HuH-7.5 (cell line): Measurements from ENCODE around the gene ZNF615.
A peak's percentile ranks its signal among the peaks of the same experiment; 100 is the strongest.
"Not testable (repeated sequence)": the region's sequence is repeated elsewhere in the genome, so short reads cannot be mapped to it uniquely, and the experiment has no call there.

ENCODE experiments used
- DNase-seq: peaks from one replicate; pipeline ENCODE4 v3.0.0; 2011; ENCODE audit warnings: low spot score

ZNF615 gene

GRCh38 chr19:52007806-52008557, at the start of gene ZNF615:
Gene ZNF615, minus strand, starts transcription at chr19:52008211. Its CDS starts 4,500 bp downstream, at chr19:52003711.
- peak; percentile 52 for DNase-seq

GRCh38 chr19:52056480-52056879, 48.5 kb upstream of the ZNF615 start:
- DNase-seq: not testable (repeated sequence)

DNA sequence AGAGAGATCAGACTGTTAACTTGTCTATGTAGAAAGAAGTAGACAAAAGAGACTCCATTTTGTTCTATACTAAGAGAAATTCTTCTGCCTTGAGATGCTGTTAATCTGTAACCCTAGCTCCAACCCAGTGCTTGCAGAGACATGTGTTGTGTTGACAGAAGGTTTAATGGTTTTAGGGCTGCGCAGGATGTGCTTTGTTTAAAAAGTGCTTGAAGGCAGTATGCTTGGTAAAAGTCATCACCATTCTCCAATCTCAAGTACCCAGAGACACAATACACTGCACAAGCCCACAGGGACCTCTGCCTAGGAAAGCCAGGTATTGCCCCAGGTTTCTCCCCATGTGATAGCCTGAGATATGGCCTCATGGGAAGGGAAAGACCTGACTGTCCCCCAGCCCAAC, 43.7 kb upstream of the ZNF615 start:
- not testable (repeated sequence) for DNase-seq

DNA sequence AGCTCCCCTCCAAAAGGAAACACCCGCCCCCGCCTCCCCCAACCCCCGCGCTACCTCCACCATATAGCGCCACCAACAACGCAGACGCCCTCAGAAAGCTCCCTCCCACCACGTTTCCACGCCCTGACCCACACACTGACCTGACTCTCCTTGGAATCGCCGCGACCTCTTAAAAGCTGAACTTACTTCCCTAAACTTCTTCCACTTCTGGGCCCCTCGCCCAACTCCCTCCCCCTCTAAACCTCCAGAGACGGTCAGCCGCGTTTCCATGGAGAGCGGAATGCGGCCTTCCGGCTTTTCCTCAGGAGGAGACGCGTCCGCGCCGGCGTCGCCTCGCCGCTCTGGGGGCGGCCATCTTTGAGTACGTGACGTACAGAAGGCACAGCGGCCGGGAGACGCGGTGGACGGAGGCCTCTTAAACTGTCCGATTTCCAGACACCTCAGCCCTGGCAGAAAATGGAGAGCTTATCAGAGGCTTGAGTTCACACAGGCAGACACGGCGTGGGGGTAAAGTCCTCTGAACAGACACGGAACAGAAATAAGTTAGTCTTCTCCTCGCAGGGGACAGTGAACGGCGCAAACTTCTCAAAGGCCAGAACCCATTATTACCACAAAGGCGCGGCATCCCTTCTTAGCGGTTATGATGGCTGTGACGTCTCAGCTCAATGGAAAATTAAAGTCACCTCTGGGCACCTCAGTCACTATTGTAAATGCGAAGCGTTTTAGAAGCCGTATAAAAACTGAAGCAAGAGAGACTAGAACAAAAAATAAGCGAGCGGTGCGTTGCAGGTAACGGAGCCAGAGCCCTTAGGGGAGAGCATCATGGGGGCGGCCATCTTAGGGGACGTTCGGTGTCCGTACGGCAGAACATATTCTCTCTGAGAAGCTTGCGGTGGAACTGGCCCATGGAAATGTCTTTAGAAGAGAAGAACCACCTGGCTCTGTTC, 40.8 kb upstream of the ZNF615 start, which contains the start of gene ZNF432:
TSS of gene ZNF432 (minus strand) at position 284 of the 947 bp plus-strand sequence. CDS start 1,970 bp downstream, outside the sequence.
- peak; percentile 52 for DNase-seq

DNA sequence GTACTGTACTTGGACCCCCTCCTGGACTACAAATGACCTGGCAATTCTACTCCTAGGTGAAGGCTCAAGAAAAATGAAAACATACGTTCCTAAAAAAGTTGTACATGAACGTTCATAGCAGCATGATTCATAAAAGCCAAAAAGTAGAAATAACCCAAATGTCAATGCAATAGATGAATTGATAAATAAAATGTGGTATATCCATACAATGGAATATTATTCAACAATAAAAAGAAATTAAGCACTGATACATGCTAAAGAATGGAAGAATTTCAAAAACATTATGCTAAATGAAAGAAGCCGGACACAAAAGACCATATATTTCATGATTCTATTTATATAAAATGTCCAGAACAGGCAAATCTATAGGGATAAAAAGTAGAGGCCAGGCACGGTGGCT, 31.2 kb upstream of the ZNF615 start:
- DNase-seq: no peak

DNA sequence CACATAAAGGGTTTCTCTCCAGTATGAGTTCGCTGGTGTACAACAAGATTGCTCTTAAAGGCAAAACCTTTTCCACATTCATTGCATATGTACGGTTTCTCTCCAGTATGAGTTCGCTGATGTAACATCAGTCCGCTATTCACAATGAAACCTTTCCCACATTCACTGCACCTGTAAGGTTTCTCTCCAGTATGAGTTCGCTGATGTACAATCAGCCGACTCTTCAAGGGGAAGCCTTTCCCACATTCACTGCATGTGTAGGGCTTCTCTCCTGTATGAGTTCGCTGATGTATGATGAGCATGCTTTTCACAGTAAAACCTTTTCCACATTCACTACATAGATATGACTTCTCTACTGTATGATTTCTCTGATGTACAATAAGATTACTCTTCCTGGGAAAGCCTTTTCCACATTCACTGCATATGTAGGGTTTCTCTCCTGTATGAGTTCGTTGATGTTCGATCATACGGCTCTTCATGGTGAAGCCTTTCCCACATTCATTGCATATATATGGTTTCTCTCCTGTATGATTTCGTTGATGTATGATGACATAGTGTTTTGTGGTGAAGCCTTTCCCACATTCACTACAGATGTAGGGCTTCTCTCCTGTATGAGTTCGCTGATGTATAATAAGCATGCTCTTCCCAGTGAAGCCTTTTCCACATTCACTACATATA, 26.2 kb upstream of the ZNF615 start:
- no peak for DNase-seq

DNA sequence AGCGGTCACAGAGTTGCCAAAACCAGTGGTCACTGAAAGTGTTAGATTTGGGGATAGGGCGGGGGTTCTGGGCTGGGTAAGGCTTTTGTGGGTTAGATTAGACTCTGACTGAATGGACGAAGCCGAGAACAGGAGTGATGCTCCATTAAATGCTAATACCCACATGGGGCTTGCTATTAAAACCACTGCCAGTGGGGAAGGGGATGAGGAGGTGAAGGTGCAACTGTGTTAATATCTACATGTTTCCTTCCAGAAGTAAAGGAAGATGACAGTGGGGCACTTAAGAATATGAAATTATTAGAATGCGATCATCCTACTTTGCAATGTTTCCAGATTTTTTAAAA, 20.7 kb upstream of the ZNF615 start:
- DNase-seq: no peak

DNA sequence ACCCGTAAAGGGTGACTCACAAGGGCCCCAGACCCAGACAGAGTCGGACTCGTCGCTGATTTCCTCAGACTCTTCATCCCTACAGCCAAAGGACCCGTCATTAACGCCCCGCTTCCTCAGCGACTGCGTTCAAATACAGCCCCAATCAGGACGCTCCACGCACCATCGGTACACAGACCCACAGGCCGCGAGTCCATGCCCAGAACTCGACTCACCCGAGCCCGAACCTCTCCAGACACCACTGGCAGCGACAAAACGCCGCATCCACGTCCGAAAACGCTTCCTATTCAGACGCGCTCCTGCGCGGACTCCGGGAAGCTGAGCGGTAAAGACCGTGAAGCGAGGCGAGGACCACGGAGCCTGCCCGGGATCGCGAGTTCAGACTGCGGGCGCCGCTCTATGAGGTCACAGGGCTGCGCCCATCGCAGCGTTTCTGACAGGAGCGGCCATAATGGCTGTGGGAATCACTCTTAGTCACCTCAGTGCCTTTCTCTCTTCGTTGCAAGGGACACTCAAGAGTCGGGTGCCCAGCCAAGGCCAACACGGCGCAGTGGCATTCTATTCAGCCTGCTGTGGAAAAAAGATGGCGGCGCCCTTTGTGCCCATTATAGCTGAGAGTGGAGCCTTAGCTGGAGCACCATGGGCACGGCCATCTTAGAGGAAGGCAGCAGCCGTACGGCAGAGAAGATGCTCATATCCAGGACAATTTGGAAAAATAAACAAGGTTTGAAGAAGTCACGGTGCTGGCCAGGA, 20.2 kb upstream of the ZNF615 start, which contains the start of gene ZNF614:
TSS of gene ZNF614 (minus strand) at position 353 of the 753 bp plus-strand sequence. CDS start 2,634 bp downstream, outside the sequence.
- peak; percentile 75 for DNase-seq

DNA sequence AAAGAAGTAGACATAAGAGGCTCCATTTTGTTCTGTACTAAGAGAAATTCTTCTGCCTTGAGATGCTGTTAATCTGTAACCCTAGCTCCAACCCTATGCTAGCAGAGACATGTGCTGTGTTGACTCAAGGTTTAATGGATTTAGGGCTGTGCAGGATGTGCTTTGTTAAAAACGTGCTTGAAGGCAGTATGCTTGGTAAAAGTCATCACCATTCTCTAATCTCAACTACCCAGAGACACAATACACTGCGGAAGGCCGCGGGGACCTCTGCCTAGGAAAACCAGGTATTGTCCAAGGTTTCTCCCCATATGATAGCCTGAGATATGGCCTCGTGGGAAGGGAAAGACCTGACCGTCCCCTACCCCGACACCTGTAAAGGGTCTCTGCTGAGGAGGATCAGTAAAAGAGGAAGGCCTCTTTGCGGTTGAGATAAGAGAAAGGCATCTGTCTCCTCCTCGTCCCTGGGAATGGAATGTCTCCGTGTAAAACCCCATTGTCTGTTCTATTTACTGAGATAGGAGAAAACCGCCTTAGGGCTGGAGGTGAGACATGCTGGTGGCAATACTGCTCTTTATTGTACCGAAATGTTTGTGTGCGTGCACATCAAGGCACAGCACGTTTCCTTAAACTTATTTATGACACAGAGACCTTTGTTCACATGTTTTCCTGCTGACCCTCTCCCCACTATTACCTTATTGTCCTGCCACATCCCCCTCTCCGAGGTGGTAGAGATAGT, 18.4 kb upstream of the ZNF615 start:
- DNase-seq: not testable (repeated sequence)

GRCh38 chr19:52024478-52024877, 16.5 kb upstream of the ZNF615 start:
- not testable (repeated sequence) for DNase-seq

DNA sequence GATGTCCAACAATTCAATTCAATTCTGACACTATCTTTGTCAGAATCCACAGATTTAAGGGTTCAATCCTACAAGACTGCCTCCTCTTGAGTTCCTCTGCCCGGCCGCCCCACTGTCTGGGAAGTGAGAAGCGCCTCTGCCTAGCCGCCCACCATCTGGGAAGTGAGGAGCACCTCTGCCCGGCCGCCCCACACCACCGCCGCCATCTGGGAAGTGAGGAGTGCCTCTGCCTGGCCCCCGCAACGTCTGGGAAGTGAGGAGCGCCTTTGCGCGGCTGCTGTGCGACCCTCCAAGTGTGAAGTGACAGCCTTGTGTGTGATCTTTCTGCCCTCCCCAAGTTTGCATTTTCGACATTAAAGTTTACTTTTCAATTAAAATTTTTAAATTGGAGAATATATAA, 14.2 kb upstream of the ZNF615 start:
- DNase-seq: no peak

- DNase-seq: no peak
Measured at GRCh38 chr19:52020506-52020905, 12.5 kb upstream of the ZNF615 start.

DNA sequence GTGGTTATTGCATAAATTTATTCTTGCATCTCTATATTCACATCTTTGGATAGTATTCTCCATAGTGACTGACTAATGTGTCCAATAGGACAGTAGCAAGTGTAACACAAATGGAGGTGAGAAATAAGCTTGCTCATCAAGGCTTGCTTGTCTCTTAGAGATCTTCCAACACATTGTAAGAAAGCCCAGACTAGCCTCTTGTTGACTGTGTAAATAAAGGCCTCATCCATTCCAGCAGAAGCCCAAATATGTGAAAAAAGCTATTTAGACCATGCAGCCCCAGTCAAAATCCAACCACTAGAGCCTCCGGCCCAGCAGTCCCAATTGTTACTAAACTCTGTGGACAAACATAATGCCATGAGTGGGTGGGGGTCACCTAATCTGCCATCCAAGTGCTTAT, 2.7 kb upstream of the ZNF615 start:
- DNase-seq: no peak

DNA sequence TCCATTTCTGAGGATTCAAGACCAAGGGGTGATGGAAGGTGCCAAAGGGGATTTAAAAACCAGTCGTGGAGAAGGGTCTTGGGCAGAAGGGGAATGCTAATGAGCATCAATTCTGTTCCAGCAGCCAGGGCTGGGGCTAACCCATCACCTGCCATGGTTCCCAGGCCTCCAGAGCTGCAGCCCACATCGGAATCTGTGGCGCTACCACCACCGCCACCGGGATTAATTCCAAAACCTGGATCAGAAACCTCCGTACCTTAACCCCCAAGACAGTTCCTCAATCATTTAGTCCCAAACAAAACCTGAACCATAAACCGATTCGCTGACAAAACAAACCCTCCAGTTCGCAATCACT, 583 bp downstream of the ZNF615 start:
- no peak for DNase-seq

DNA sequence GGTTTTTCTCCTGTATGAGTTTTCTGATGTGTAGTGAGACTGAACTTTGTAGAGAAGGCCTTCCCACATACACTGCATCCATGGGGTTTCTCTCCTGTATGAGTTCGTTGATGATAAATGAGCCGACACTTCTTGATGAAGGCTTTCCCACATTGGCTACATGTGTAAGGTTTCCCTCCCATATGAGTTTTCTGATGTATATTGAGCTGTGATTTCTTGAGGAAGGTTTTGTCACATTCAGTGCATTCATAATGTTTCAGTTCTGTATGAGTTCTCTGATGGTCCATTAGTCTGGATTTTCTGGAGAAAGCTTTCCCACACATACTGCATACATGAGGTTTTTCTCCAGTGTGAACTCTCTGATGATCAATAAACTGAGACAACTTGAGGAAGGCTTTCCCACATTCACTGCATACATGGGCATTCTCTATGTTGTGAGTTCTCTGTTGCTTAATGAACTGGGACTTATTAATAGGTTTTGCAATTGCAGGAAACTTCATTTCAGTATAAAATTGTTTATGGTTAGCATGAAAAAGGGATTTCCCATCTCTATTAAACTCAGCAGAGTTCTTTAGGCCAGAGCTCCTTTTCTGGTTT, 13.9 kb downstream of the ZNF615 start:
- no peak for DNase-seq

DNA sequence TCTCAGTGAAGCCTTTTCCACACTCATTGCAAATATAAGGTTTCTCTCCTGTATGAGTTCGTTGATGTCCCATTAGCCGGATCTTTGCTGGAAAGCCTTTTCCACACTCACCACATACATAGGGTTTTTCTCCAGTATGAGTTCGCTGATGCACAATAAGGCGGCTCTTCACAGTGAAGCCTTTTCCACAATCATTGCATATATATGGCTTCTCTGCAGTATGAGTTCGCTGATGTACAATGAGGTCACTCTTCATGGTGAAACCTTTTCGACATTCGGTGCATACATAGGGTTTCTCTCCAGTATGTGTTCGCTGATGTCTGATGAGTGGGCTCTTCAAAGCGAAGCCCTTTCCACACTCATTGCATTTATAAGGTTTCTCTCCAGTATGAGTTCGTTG, 14.6 kb downstream of the ZNF615 start:
- DNase-seq: no peak

- DNase-seq: peak; percentile 38
Measured at GRCh38 chr19:51986309-51987291, 21.4 kb downstream of the ZNF615 start, which contains the start of gene ZNF350. Gene ZNF350, minus strand, starts transcription at chr19:51986840. Its CDS starts 12,480 bp downstream, at chr19:51974360.

DNA sequence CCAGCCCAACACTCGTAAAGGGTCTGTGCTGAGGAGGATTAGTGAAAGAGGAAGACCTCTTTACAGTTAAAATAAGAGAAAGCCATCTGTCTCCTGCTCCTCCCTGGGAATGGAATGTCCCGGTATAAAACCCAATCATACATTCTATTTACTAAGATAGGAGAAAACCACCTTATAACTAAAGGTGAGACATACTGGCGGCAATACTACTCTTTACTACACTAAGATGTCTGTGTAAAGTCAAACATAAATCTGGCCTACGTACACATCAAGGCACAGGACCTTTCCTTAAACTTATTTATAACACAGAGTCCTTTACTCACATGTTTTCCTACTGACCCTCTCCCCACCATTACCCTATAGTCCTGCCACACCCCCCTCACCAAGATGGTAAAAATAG, 24.6 kb downstream of the ZNF615 start:
- no peak for DNase-seq

DNA sequence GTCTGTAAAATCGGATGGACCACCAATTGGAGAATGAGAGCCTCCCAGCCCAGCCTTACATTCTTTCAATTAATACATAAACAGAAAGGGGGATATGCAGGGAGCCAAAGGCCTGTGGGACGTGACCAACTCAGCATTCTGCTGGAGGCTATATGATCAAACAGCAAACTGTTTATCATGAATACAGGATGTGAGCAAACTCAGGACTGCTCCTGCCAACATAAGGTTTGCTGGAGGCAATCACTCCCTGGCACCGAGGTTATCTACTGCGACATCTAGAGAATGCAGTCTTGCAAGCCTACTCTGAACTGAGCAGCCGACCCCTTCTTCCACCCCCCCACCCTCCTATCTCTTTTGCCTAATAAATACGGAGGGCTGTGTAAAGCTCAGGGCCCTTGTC, 27.1 kb downstream of the ZNF615 start:
- not testable (repeated sequence) for DNase-seq
